Left ventricle myocardium inferior (tissue), 1 donor: ENCODE data around the gene MTR. TPM values are rescaled to one million over a fixed set of nuclear protein-coding genes. Genes with fewer than 3 reads are reported as not detected.
A peak's percentile ranks its signal among the peaks of the same experiment; 100 is the strongest.

Experiments
- DNase-seq: peaks from one replicate; pipeline ENCODE4 v3.0.0-alpha.2; 2020
- H3K27ac ChIP-seq: fragments of 200-600 bp; replicated peaks from 2 replicates; pipeline ENCODE4 v1.8.0; 2021
- H3K27me3 ChIP-seq: fragments of 200-600 bp; 2 replicates; pipeline ENCODE4 v1.8.0; 2021; ENCODE audit warnings: low read depth
- H3K36me3 ChIP-seq: fragments of 200-600 bp; 2 replicates; pipeline ENCODE4 v1.8.0; 2021
- H3K4me1 ChIP-seq: fragments of 200-600 bp; 2 replicates; pipeline ENCODE4 v1.8.0; 2021
- H3K4me3 ChIP-seq: fragments of 200-600 bp; 2 replicates; pipeline ENCODE4 v1.8.0; 2021; ENCODE audit warnings: mild to moderate bottlenecking, moderate library complexity
- H3K9me3 ChIP-seq: fragments of 200-600 bp; replicated peaks from 2 replicates; pipeline ENCODE4 v1.8.0; 2021
- intact Hi-C: fragments of 100-400 bp; cut with micrococcal nuclease; formaldehyde crosslinking; loops from one replicate; pipeline ENCODE4 v1.11.0; 2022
- total RNA-seq: library from RNA; stranded (reverse); fragmentation: NEBNext Ultra II Directional; extraction: Animal tissue kit (Norgen Biotek cat#: 25700); gene quantifications from one replicate; pipeline ENCODE4 v1.2.1, GENCODE V29; 2021
- TF ChIP-seq, protein P1 (sequence below): fragments of 200-600 bp; IDR thresholded peaks from 2 replicates; pipeline ENCODE4 v1.8.0; 2021; ENCODE audit warnings: antibody characterized with exemption, mild to moderate bottlenecking, borderline replicate concordance
- donor health status: DM: no; HTN: yes; CAD: no; lungs with severe emphysema.

MTR gene
- total RNA-seq, 1 donor from 2014 or later: 47.6 TPM

GRCh38 chr1:236922190-236922589 is 127.1 kb downstream of the MTR start:
- Histone ChIP-seq H3K4me1 (peaks cover 10% of the 10 kb centered on the region), H3K4me3 (no peak overlapping the region), H3K36me3 (peaks cover 10% of the 10 kb centered on the region), H3K27me3 (no peaks in the 10 kb centered on the region), H3K9me3 (peaks cover 16% of the 10 kb centered on the region), H3K27ac (no peak overlapping the region)
- TF ChIP-seq, protein P1, sequence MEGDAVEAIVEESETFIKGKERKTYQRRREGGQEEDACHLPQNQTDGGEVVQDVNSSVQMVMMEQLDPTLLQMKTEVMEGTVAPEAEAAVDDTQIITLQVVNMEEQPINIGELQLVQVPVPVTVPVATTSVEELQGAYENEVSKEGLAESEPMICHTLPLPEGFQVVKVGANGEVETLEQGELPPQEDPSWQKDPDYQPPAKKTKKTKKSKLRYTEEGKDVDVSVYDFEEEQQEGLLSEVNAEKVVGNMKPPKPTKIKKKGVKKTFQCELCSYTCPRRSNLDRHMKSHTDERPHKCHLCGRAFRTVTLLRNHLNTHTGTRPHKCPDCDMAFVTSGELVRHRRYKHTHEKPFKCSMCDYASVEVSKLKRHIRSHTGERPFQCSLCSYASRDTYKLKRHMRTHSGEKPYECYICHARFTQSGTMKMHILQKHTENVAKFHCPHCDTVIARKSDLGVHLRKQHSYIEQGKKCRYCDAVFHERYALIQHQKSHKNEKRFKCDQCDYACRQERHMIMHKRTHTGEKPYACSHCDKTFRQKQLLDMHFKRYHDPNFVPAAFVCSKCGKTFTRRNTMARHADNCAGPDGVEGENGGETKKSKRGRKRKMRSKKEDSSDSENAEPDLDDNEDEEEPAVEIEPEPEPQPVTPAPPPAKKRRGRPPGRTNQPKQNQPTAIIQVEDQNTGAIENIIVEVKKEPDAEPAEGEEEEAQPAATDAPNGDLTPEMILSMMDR: no peak
- DNase-seq: no peak
- intact Hi-C loops: no loop called here

DNA sequence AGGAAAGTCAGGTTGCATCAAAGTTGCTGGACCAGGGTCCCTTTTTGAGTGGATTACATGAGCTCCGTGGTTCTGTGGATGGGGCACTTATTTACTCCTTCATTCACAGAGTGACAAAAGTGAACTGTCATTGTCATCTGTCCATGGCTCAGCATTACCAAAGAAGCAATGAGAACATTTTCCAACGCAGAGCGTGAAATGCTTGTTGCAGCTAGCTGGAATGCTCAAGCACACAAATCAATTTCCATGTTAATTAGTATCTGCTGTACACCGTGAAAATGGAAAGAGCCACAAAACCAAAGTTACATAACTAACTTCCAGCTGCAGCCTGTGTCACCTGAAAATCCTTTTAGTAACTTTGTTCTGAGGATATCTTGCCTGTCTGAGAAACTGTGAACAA is 130.3 kb downstream of the MTR start:
- H3K4me3 ChIP-seq: no peak overlapping the region
- intact Hi-C loops: no loop called here
- H3K9me3 ChIP-seq: no peaks in the 10 kb centered on the region
- H3K27ac ChIP-seq: no peak overlapping the region
- no peaks in the 10 kb centered on the region for H3K27me3 ChIP-seq
- TF ChIP-seq, protein P1: no peak
- no peaks in the 10 kb centered on the region for H3K36me3 ChIP-seq
- H3K4me1 ChIP-seq: peaks cover 10% of the 10 kb centered on the region
- DNase-seq: no peak

- no peaks in the 10 kb centered on the region for H3K4me1 ChIP-seq
- H3K9me3 ChIP-seq: no peaks in the 10 kb centered on the region
- H3K4me3 ChIP-seq: no peak overlapping the region
- intact Hi-C loops: no loop called here
- TF ChIP-seq, protein P1: no peak
- H3K36me3 ChIP-seq: no peaks in the 10 kb centered on the region
- DNase-seq: no peak
- H3K27me3 ChIP-seq: no peaks in the 10 kb centered on the region
- H3K27ac ChIP-seq: no peak overlapping the region
Measured at GRCh38 chr1:236930503-236930902, 135.4 kb downstream of the MTR start.

DNA sequence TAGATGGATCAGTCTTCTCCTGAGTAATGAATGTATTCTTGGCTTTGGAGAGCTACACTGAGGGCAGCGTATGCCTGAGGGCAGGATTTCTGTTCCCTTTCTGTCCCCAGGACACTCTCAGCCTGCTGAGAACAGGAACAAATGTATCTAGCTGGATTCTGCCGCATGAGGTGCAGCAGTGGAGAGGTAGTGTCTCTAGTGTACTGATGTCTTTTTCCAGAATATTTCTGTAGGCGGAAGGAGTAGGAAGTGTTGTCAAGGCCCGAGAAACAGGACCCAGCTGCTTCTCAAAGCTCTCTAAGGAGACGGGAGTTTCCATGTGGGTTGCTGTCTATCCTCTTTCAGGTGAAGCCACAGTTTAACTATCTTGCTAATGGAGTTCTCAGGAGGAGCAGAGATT is 143.7 kb downstream of the MTR start:
- no peaks in the 10 kb centered on the region for H3K9me3 ChIP-seq
- H3K4me3 ChIP-seq: no peak overlapping the region
- H3K27ac ChIP-seq: peak overlapping the region; percentile 8
- DNase-seq: no peak
- no peaks in the 10 kb centered on the region for H3K27me3 ChIP-seq
- intact Hi-C loops: no loop called here
- TF ChIP-seq, protein P1: no peak
- H3K36me3 ChIP-seq: no peaks in the 10 kb centered on the region
- H3K4me1 ChIP-seq: peaks cover 6% of the 10 kb centered on the region

GRCh38 chr1:236942431-236942830 is 147.3 kb downstream of the MTR start:
- intact Hi-C loops: no loop called here
- no peaks in the 10 kb centered on the region for H3K36me3 ChIP-seq
- peaks cover 6% of the 10 kb centered on the region for H3K4me1 ChIP-seq
- TF ChIP-seq, protein P1: no peak
- H3K9me3 ChIP-seq: no peaks in the 10 kb centered on the region
- no peak overlapping the region for H3K4me3 ChIP-seq
- H3K27me3 ChIP-seq: no peaks in the 10 kb centered on the region
- H3K27ac ChIP-seq: no peak overlapping the region
- DNase-seq: no peak

DNA sequence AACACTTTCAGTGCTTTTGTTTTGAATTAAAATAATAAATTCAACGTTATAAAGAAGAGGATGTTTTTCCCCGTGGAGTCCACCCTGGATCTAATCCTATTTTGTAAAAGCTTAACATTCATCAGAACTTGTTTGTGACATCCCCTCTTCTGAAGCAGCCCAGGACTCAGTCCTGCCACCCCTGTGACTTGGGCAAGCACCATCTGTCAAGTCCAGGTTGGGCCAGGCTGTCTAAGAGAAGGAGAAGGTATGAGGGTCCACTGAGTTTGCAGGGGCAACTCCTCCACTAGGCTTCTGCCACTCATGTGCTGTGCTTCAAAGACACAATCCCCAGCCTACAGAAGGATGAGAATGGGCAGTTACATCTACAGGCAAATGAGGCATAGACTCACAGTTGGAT is 149.5 kb downstream of the MTR start:
- intact Hi-C loops: no loop called here
- no peaks in the 10 kb centered on the region for H3K36me3 ChIP-seq

More for the DNA sequence above, 149.5 kb downstream of the MTR start:
- Histone ChIP-seq H3K4me1 (no peaks in the 10 kb centered on the region), H3K27ac (no peak overlapping the region), H3K27me3 (no peaks in the 10 kb centered on the region), H3K9me3 (no peaks in the 10 kb centered on the region), H3K4me3 (no peak overlapping the region)
- TF ChIP-seq, protein P1: no peak
- no peak for DNase-seq
